ENCODE results near the gene SORCS2.

Gene SORCS2

GRCh38 chr4:7480423-7480822, 288.1 kb downstream of the SORCS2 start:
- TF ChIP-seq, protein P1, sequence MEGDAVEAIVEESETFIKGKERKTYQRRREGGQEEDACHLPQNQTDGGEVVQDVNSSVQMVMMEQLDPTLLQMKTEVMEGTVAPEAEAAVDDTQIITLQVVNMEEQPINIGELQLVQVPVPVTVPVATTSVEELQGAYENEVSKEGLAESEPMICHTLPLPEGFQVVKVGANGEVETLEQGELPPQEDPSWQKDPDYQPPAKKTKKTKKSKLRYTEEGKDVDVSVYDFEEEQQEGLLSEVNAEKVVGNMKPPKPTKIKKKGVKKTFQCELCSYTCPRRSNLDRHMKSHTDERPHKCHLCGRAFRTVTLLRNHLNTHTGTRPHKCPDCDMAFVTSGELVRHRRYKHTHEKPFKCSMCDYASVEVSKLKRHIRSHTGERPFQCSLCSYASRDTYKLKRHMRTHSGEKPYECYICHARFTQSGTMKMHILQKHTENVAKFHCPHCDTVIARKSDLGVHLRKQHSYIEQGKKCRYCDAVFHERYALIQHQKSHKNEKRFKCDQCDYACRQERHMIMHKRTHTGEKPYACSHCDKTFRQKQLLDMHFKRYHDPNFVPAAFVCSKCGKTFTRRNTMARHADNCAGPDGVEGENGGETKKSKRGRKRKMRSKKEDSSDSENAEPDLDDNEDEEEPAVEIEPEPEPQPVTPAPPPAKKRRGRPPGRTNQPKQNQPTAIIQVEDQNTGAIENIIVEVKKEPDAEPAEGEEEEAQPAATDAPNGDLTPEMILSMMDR (IDR thresholded peaks at IDR 0.05; ENCODE audit: extremely low read depth, missing control alignments): no peak
- DNase-seq (ENCODE audit: low spot score): no peak

GRCh38 chr4:7481227-7481626, 288.9 kb downstream of the SORCS2 start:
- TF ChIP-seq, protein P1 (IDR thresholded peaks at IDR 0.05; ENCODE audit: extremely low read depth, missing control alignments): no peak
- DNase-seq (ENCODE audit: low spot score): no peak

- TF ChIP-seq, protein P1 (IDR thresholded peaks at IDR 0.05; ENCODE audit: extremely low read depth, missing control alignments): no peak
- no peak for DNase-seq (ENCODE audit: low spot score)
These were observed 292.8 kb downstream of the SORCS2 start for GRCh38 chr4:7485096-7485495.

DNA sequence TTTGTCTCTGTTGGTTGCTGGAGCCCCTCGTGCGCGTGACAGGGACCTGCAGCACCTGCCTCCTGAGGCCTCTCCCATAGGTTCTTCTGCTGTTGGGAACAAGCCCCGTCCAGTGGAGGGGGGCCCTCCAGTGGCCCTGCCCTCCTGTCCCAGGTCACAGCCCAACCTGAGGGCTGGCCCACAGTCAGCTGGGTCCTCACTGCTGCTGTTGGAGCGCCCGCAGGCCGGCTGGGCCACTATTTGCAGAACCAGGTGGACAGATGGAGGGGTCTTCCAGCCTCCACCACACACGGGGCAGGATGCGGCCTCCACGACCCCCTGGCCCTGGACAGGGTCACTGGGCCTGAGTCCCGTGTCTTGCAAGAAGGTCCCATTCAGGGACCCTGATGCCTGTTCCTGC, 293.8 kb downstream of the SORCS2 start:
- TF ChIP-seq, protein P1 (IDR thresholded peaks at IDR 0.05; ENCODE audit: extremely low read depth, missing control alignments): no peak

DNA sequence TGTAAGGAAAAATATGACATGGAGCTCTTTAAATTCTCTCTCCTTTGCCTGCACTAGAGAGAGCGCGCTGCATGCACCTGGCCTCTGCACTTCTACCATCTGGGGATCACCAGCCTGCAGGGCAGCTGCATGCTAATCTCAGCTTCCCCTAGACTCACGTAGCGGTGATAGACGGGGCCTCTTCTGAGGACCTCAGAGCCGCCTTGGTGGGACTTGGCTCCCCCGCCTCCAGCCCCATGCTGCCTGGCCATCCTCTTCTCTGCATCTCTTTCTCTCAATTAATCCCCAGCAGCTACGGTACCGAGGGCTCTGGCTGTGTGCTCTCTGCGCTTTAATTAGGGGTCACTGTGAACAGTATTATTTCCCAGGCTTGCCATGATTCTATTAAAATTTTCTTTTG, 295.2 kb downstream of the SORCS2 start:
- DNase-seq (ENCODE audit: low spot score): no peak
- TF ChIP-seq, protein P1 (IDR thresholded peaks at IDR 0.05; ENCODE audit: extremely low read depth, missing control alignments): no peak

More for the DNA sequence above, 293.8 kb downstream of the SORCS2 start:
- no peak for DNase-seq (ENCODE audit: low spot score)

DNA sequence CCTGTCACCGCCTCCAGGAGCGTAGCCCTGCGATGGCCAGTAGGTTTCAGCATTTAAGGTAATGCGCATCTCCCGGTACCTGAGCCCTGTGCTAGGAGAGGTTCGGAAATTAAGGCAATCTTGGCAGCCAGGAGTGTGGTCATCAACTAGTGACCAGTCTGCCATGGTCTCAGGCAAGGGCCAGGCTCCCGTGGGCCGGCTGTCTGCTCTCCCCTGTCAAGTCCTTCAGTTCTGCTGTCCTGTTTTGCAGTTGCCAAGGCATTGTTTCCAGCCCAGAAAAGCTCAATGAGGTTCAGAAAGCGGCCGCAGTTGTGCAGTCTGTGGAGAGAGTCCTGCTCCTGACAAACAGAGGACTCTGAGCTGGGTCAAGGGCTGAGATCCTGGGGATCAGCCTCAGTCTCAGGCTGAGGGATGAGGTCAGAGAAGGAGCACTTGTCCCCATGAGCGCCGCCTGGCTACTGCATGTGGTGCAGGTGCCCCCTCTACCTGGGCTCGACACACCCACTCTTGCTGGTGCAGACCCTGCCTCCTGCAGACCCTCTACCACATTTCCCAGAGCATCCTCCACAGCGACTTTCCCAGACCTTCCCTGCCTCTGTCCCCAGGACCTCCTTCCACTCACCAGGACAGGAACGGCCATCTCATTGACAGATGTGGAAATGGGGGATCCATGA, 295.8 kb downstream of the SORCS2 start:
- DNase-seq (ENCODE audit: low spot score): no peak
- TF ChIP-seq, protein P1 (IDR thresholded peaks at IDR 0.05; ENCODE audit: extremely low read depth, missing control alignments): no peak

GRCh38 chr4:7491915-7492314, 299.6 kb downstream of the SORCS2 start:
- DNase-seq (ENCODE audit: low spot score): no peak
- TF ChIP-seq, protein P1 (IDR thresholded peaks at IDR 0.05; ENCODE audit: extremely low read depth, missing control alignments): no peak

Measured in GM20000 (cell line).